GM19324 (cell line): ENCODE results near the gene LPP.
"Not testable (repeated sequence)": the region's sequence is repeated elsewhere in the genome, so short reads cannot be mapped to it uniquely, and the experiment has no call there.

Source experiments
- ATAC-seq: cut with Tn5 transposase; IDR thresholded peaks from one replicate; pipeline ENCODE4 v1.9.1; 2021; ENCODE audit warnings: mild to moderate bottlenecking, moderate library complexity; ENCODE audit not compliant: unreplicated experiment, low FRiP score

Gene LPP

DNA sequence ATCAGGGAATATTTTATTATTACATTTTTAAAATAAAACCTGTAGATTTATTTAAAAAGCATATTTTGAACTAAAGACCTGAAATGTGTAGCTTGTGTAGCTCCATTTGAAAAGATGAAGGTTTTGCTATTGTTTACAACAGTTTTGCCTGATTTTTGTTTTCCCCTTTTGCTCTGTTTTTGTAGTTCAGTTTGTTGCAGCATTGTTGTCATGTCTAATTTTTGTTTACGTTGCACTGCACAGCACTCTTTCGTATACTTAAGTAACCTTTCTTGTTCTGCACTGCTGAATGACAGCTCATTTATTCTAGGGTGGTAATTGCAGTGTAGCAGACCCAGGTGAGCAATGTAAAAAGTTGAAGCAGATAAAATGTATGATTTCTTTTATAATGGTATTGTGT is 435.8 kb downstream of the LPP start:
- ATAC-seq, result no peak

DNA sequence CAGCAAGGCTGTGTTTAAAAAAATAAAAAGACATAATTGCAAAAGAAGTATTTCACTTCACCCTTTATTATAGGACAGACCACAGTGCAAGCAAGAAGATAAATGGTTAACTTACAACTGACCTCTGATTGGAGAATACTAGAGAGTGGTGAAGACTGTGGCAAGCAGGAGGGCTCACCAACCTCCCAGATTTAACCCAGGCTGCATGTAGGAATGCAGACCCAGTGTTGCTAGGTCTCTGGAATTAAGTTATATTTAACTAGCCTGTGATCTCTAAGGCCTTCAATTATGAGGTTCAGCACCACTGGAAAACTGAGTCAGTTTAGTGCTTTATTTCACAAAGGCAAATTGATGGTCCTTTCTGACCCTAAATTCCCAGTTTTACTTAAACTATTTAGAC is 436.6 kb downstream of the LPP start:
- no peak for ATAC-seq

DNA sequence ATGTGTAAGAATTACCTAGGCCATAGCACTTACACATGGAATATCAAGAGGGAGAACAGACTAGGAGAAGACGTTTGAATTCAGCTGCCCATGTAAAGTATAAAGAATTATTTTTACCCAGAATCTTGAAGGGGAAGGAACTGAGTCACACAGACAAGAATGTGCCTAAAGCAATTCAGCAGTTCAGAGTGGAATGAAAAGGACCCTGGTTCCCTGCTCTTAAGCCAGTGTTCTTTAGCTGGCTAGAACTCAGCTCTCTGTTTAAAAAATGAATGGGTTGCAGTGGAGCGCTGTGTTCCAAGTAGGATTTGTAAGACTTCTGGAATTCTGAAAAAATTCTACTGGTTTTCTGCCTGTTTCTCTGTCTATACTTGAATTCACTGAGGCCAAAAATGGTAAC is 440.2 kb downstream of the LPP start:
- ATAC-seq, result no peak

DNA sequence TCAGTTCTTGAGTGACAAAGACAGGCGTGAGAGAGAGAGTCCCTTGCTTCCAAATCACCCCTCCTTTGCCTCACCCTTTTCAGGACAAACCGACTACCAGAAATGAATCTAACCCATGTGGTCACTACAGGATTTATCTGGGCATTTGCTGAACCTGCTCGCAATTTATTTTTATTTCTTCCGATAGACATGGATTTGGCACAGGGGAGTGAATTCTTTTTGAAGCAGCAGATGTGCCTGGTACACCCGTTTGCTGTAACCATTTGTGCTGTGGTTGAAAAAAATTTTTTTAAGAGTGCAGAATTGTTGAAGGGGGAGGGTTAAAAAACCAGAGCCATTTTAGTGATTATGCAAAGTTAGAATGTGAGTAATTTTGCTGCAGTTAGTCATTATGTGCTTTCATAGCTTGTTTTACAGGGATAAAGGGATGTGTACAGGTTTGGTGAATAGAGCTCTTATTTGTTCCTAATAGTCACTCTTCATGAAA is 442.0 kb downstream of the LPP start:
- no peak for ATAC-seq

DNA sequence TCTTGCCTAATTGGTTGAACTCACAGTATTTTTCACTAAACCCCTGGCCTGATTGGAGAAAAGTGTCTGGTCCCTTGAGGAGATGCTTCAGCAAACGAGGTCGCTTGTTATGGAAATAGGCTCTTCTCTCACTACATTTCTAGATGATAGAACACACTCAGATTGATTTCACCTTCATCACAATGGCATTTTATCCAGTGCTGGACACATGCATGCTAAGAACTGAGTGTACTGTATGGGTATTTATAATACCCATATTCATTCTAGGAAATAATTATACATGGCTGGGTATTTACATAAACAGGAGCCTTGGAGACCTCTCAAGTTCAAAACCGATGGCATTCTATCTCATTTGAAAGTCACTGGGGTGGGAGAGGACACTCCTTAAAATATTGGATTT is 444.9 kb downstream of the LPP start:
- no peak for ATAC-seq

DNA sequence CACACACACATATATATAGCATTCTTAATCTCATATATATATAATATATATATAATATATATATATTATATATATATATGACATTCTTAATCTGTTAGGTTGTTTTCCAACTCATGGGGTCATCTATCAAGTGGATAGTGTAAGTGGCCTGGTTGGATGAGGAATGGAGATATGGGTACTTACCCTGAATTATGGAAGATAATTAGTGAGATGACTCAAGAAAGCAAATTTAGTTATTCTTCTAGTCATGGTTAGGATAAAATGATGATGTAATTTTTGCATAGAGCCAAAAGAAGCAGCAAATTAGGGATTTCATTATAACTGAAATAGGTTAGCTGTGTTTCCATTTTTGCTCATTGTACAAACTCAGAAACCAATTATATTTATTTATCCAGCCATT is 448.2 kb downstream of the LPP start:
- ATAC-seq, result no peak

DNA sequence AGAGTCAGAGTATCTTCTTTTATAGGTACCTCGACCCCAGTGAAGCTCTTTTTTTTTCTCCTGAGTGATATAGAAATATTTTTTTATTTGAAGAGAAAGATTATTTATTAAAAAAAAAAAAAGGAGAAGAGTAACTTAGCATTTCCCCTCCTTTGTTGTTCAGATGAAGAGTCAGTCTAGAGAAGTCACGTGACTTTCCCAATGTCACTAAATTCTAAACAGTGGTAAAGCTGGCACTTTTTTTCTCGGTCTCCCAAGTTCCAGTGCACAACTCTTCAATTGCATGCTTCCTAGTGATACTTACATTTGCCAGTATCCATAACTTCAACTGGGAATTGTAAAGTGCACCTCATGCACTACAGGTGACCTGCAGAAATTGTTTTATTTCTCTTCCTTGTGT is 448.7 kb downstream of the LPP start:
- ATAC-seq, result no peak

DNA sequence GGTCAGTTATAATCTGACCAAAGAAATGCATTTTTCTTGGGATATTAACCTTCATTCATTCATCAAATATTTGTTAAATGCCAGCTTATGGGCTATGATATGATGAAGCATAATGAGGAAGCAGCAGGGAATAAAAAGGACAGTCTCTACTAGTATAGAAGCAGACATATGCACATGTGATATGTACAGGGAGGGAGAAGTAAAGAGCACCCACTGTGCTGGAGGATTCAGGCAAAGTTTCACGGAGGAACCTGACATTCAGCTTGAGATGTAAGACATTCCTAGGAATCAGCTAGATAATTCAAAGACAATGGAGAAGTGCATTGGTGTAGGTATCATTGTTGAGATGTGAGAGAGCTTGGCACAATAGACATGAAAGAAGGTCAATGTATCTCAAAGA is 450.7 kb downstream of the LPP start:
- ATAC-seq, result no peak

DNA sequence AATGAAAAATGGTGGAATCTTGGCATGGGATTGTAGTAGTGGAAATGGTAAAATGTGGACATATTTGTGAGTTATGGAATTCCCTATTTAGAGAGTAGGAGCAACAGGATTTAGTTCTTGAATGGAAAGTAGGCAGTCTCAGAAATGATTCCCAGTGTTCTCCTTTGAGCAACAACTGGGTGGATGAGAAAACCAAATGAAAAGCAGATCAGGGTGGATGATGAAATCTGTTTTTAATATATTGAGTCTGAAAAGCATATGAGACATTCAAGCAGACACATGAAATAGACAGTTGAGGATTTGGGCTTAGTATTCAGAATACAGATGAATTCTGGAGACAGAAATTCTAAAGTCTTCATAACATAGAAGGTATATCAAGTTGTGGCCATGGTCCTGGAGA is 451.3 kb downstream of the LPP start:
- no peak for ATAC-seq

DNA sequence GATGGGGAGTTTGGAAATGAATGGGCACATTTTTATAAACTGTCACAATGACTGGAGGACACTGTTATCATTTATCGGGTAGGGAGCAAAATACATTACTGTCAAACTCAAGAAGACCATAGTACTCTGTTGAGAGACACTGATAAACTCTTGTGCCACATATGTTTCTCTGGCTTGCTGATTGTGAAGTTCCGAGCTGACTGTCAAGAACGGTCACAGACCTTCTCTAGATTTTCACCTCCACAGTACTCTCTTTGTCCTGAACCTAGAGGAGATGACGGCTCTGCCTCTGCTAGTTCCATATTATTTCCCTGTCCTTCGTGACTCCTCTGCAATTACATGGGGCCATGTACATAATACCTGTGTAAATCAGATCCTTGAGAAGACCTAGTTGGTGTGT is 451.9 kb downstream of the LPP start:
- ATAC-seq, result no peak

DNA sequence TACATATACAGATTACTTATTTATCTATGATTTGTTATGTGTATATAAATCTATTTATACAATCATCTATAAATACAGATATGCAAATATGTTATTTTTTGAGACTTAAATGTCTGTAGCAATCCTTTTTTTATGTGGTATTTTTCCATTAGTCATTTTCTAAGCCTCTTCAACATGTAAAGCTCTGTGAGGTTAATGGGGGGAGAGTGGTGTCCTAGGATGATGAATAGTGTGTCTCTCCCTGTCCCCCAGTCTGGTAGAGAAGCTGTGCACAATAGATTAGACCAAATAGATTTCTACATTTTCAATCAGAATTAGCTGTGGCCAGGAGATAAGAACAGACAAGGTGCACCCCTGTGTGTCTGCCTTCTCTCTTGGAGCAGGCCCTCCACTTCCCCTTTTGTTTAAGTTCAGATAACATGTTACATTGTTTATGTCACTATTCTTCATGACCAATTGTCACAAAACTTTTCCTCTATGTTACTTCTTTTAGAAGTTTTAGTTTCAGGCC is 453.9 kb downstream of the LPP start:
- ATAC-seq, result no peak

DNA sequence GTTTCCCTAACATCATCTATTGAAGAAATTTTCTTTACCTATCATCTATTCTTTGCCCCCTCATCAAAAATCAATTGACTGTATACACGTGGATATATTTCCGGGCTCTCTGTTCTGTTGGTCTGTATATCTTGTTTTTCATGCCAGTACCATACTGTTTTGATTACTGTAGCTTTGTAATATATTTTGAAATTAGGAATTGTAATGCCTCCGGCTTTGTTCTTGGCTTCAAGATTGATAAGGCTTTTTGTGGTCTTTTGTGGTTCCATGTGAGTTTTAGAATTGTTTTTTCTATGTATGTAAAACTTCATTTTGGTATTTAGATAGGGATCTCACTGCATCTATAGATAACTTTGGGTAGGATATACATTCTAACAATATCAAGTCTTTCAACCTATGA is 454.4 kb downstream of the LPP start:
- ATAC-seq, result no peak

DNA sequence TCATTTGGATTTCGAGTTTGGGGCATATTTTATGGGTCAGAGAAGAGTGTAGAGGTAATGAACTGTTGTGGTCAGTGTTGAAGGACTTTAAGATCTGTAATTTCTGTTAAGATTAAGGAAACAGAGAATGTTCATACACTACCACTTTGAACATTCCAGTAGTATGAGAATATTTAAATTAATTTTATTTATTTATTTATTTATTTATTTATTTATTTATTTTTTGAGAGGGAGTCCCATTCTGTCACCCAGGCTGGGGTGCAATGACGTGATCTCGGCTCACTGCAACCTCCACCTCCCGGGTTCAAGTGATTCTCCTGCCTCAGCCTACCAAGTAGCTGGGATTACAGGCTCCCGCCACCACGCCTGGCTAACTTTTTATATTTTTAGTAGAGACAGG is 459.8 kb downstream of the LPP start:
- not testable (repeated sequence) for ATAC-seq

DNA sequence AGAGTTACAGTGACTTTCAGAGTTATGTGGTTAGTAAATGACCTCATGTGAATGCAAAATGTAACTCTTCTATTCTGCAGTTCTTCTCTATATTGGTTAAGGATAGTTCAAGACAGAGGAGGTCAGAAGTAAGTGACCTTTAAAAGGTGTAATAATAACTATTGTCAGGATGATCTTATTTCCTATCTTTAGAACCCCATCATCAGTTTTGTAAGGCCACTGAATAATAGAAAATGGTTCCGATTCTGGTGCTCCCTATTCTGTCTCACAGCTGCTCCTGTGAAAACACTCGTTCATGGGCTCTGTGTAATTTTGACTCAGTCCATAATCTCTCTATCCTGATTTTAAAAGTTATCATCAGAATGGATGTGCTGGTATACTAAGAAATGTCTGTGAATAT is 463.3 kb downstream of the LPP start:
- ATAC-seq, result no peak

DNA sequence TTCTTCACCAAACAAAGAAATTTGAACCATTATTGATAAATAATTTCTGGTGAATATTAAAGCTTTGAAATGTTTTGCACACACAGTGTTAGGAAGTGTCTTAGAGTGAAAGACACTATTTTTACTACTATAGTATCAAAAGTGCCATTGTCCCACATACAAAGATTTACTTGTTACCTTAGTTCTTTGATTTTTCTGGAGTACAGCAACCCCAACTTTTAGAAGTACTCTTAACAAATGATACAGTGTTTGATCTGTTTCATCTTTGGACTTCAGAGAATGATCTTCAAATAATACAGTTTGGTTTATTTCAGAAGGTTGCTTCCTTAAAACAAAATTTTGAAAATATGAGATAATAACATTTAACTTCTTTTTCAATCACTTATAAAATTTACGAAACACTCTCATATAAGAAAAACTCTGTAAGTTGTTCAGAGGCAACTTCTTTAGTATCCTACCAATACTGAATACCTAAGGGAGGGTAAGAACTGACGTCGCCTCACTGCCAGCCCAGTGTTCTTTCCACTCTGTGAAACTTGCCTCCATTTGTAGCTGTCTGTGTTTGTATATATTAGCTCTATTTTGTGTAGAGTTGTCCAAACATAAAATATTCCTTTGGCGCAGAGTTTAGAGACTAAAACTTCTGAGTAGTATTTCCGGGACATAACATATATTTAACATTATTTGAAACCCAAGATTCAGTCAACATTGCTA is 464.2 kb downstream of the LPP start:
- ATAC-seq, result no peak

DNA sequence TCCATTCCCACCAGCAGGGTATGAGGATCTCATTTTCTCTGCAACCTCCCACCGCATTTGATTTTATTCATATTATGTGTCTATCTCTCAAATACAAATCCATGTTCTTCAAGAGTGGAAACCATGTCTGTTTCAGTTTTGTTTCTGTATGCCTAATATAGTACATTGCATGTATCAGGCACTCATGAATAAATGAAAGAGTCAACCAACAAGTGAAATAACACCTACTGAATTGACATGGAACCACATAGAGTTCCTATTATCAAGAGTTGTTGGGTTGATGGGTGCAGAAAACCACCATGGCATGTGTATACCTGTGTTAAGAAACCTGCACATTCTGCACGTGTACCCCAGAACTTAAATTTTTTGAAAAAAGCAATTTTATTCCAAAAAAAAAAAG is 466.8 kb downstream of the LPP start:
- no peak for ATAC-seq

DNA sequence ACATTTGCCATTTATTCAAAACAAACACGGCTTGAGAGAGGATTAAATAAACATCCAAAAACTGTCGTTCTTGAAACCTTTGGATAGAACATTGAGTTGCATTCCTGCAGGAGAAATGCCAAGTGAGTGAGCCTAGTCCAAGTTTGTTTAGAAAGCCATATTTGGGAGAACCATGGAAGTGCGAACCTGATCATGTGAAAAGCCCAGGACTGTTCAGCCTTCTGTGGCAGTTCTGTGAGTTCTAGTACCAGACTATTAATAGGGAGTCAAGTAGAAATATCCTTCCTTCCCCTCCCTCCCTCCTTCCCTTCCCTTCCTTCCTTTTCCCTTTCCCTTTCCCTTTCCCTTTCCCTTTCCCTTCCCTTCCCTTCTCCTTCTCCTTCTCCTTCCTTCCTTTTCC is 470.4 kb downstream of the LPP start:
- ATAC-seq, result no peak

DNA sequence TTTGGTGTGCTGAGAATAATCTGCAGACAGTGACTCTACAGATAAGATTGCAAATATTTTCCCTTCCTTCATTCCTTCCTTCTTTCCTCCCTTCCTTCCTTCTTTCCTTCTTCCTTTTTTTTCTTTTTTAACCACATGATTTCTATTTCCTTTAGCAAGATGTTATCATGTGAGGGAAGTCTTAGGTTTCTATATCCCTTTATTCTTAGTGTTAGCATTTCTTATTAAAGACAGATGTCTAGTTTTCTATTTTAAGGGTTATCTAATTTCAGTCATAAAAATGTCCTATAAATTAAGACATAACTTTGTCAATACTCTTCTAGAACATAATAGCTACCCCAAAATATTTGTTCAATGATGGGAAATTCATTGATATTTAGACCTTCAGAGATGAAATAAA is 470.9 kb downstream of the LPP start:
- ATAC-seq, result no peak

DNA sequence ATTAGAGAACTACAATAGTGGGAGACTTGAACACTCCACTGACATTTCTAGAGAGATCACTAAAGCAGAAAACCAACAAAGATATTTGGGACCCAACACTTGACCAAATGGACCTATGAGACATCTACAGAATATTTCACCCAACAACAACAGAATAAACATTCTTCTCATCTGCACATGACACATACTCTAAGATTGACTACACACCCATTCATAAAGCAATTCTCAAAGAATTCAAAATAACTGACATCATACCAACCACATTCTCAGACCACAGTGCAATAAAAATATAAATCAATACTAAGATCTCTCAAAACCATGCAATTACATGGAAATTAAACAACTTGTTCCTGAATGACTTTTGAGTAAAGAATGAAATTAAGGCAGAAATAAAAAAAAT is 473.7 kb downstream of the LPP start:
- no peak for ATAC-seq

DNA sequence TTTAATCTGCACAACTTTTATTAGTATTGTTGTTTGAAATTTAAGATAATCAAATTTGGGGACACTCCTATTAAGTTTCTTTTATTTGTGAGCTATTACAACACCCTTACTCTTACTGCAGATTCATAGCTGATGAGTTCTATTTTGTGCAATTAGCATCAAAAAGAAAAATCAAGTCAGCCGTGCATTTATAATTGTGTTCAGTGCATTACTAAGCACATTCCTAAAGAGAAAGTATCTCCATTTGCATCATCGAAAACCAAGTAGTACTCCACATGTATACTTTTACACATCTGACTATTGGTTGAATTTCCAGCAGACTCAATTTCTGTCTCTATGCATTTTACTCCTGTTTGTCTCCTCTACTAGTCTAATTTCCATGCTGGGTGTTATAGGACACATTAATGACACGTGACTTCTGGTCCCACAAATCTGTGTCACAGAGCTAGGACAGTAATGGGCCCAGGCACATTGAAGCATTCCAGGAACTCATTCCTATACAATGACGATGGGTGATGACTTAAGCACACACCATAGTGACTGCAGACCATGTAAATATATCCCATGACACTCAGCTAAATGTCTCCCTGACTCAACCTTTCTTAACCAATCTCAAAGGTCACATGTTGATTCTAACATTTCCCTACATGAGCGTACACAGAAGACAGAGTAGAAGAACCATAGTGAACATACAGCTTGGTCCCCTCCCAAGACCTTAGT is 477.5 kb downstream of the LPP start:
- ATAC-seq, result no peak

DNA sequence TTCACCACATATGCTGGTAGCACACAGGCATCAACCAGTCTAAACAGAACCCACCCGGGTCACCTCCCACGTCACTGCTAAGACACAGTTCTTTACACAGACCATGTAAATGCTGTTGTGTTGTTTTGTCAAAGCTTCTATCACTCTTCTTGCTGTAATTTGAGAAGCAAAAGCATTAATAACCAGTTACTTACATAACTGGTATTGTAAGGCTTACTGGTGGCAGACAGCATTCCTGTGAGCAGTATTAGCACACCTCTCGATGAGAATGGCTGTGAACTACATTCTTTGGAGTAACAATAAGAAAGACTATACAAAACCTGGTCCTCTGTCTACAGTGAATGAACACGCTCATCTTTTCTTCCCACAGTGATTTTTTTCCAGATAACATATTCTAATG is 479.2 kb downstream of the LPP start:
- no peak for ATAC-seq

DNA sequence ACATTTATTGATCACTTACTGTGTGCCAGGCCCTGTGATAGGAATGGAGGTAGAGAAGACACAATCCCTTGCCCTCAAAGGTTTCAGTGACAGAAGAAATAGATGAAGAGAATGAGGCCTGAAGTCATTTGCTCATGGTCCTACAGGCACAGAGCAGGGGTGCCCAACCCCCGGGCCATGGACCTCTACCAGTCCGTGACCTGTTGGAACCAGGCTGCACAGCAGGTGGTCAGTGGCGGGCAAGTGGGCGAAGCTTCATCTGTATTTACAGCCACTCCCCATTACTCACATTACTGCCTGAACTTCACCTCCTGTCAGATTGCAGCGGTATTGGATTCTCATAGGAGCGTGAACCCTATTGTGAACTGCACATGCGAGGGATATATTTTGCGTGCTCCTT is 480.3 kb downstream of the LPP start:
- no peak for ATAC-seq
